WTC11 (cell line): ENCODE measurements around the gene ROBO2. TPM values are rescaled to one million over a fixed set of nuclear protein-coding genes. Genes with fewer than 3 reads are reported as not detected.

Source experiments
- ATAC-seq: fragments of 200-7000 bp; cut with Tn5 transposase; 2 replicates; pipeline ENCODE4 v1.10.0; 2021; ENCODE audit warnings: mild to moderate bottlenecking, moderate library complexity
- CTCF ChIA-PET: fragments of 300-600 bp; sonication (Branson Sonifier 250); formaldehyde crosslinking; loops from one replicate; lab custom pipeline; 2021; ENCODE audit warnings: antibody characterized with exemption; lab: Charles Lee
- POLR2A ChIA-PET: fragments of 350-600 bp; sonication (Branson Sonifier 250); formaldehyde crosslinking; loops from one replicate; lab custom pipeline; 2021; ENCODE audit warnings: antibody characterized with exemption; lab: Charles Lee
- DNase-seq: peaks from one replicate; pipeline ENCODE4 v3.0.0; 2021; ENCODE audit warnings: low spot score
- H3K27ac Mint-ChIP-seq: 2 replicates; pipeline ENCODE4 v1.8.0; 2021; ENCODE audit warnings: mixed read lengths
- H3K27me3 Mint-ChIP-seq: 2 replicates; pipeline ENCODE4 v1.8.0; 2021; ENCODE audit warnings: low read depth, mild to moderate bottlenecking, moderate library complexity, mixed read lengths
- H3K36me3 Mint-ChIP-seq: 2 replicates; pipeline ENCODE4 v1.8.0; 2021; ENCODE audit warnings: mixed read lengths
- H3K4me1 Mint-ChIP-seq: 2 replicates; pipeline ENCODE4 v1.8.0; 2022; ENCODE audit warnings: mixed read lengths
- H3K4me3 Mint-ChIP-seq: 2 replicates; pipeline ENCODE4 v1.8.0; 2021; ENCODE audit warnings: mild to moderate bottlenecking, moderate library complexity, mixed read lengths
- H3K9me3 Mint-ChIP-seq: 2 replicates; pipeline ENCODE4 v1.8.0; 2021; ENCODE audit warnings: mixed read lengths
- ATF1 ChIP-seq: sonication (generic); formaldehyde crosslinking; IDR thresholded peaks from 2 replicates; pipeline ENCODE4 v1.8.1; 2023; ENCODE audit warnings: mild to moderate bottlenecking, moderate library complexity, missing genetic modification reagents
- CDX4 ChIP-seq: fragments of 250-450 bp; sonication (Bioruptor Pico); IDR thresholded peaks from 2 replicates; pipeline ENCODE4 v1.9.0; 2021; ENCODE audit warnings: moderate library complexity, mild to moderate bottlenecking, inconsistent platforms, borderline replicate concordance
- CREB1 ChIP-seq: sonication (generic); formaldehyde crosslinking; IDR thresholded peaks from 2 replicates; pipeline ENCODE4 v1.8.0; 2023; ENCODE audit warnings: mild to moderate bottlenecking, missing genetic modification reagents
- CREM ChIP-seq: sonication (generic); formaldehyde crosslinking; IDR thresholded peaks from 2 replicates; pipeline ENCODE4 v1.8.1; 2022; ENCODE audit warnings: mild to moderate bottlenecking, missing genetic modification reagents, moderate library complexity
- E2F5 ChIP-seq: sonication (generic); formaldehyde crosslinking; IDR thresholded peaks from 2 replicates; pipeline ENCODE4 v1.8.1; 2022; ENCODE audit warnings: mild to moderate bottlenecking, moderate library complexity, missing genetic modification reagents
- ELF4 ChIP-seq: sonication (generic); formaldehyde crosslinking; IDR thresholded peaks from 2 replicates; pipeline ENCODE4 v1.8.1; 2022; ENCODE audit warnings: low read depth, mild to moderate bottlenecking, moderate library complexity, missing genetic modification reagents
- FOXK1 ChIP-seq: sonication (generic); formaldehyde crosslinking; IDR thresholded peaks from 2 replicates; pipeline ENCODE4 v1.8.0; 2022; ENCODE audit warnings: mild to moderate bottlenecking, moderate library complexity, missing genetic modification reagents
- FOXP4 ChIP-seq: sonication (generic); formaldehyde crosslinking; IDR thresholded peaks from 2 replicates; pipeline ENCODE4 v1.8.0; 2022; ENCODE audit warnings: mild to moderate bottlenecking, missing genetic modification reagents
- GRHL2 ChIP-seq: fragments of 250-450 bp; sonication (Bioruptor Pico); IDR thresholded peaks from 2 replicates; pipeline ENCODE4 v1.8.0; 2022; ENCODE audit warnings: mild to moderate bottlenecking, moderate library complexity; ENCODE audit not compliant: insufficient replicate concordance, severe bottlenecking
- JAZF1 ChIP-seq: fragments of 250-450 bp; sonication (Bioruptor Pico); IDR thresholded peaks from 2 replicates; pipeline ENCODE4 v1.9.0; 2021; ENCODE audit warnings: moderate library complexity, mild to moderate bottlenecking, inconsistent platforms
- KAT7 ChIP-seq: sonication (generic); formaldehyde crosslinking; IDR thresholded peaks from 2 replicates; pipeline ENCODE4 v1.8.1; 2023; ENCODE audit warnings: missing genetic modification reagents, mild to moderate bottlenecking, borderline replicate concordance
- NFATC4 ChIP-seq: fragments of 250-450 bp; sonication (Bioruptor Pico); IDR thresholded peaks from 2 replicates; pipeline ENCODE4 v1.9.0; 2021; ENCODE audit warnings: mild to moderate bottlenecking
- NFE2L1 ChIP-seq: sonication (generic); formaldehyde crosslinking; IDR thresholded peaks from 2 replicates; pipeline ENCODE4 v1.8.1; 2023; ENCODE audit warnings: missing genetic modification reagents
- NR1H2 ChIP-seq: sonication (generic); formaldehyde crosslinking; IDR thresholded peaks from 2 replicates; pipeline ENCODE4 v1.9.0; 2021; ENCODE audit warnings: mild to moderate bottlenecking, moderate library complexity, missing genetic modification reagents
- SMAD3 ChIP-seq: sonication (generic); formaldehyde crosslinking; IDR thresholded peaks from 2 replicates; pipeline ENCODE4 v1.8.0; 2022; ENCODE audit warnings: missing genetic modification reagents, mild to moderate bottlenecking, borderline replicate concordance
- SMAD4 ChIP-seq: sonication (generic); formaldehyde crosslinking; IDR thresholded peaks from 2 replicates; pipeline ENCODE4 v1.8.0; 2022; ENCODE audit warnings: mild to moderate bottlenecking, missing genetic modification reagents
- SOX15 ChIP-seq: fragments of 250-450 bp; sonication (Bioruptor Pico); IDR thresholded peaks from 2 replicates; pipeline ENCODE4 v1.9.0; 2021; ENCODE audit warnings: mild to moderate bottlenecking
- SP1 ChIP-seq: sonication (generic); formaldehyde crosslinking; conservative IDR thresholded peaks from 2 replicates; pipeline ENCODE4 v1.8.1; 2022; ENCODE audit warnings: missing genetic modification reagents
- STAT6 ChIP-seq: sonication (generic); formaldehyde crosslinking; conservative IDR thresholded peaks from 2 replicates; pipeline ENCODE4 v1.8.1; 2023; ENCODE audit warnings: mild to moderate bottlenecking, low read depth, missing genetic modification reagents, moderate library complexity
- TEAD1 ChIP-seq: sonication (generic); formaldehyde crosslinking; IDR thresholded peaks from 2 replicates; pipeline ENCODE4 v1.8.0; 2022; ENCODE audit warnings: mild to moderate bottlenecking, missing genetic modification reagents
- TEAD4 ChIP-seq: sonication (generic); formaldehyde crosslinking; IDR thresholded peaks from 2 replicates; pipeline ENCODE4 v1.8.0; 2022; ENCODE audit warnings: mild to moderate bottlenecking, missing genetic modification reagents
- USF2 ChIP-seq: sonication (generic); formaldehyde crosslinking; IDR thresholded peaks from 2 replicates; pipeline ENCODE4 v1.8.1; 2023; ENCODE audit warnings: mild to moderate bottlenecking, missing genetic modification reagents, moderate library complexity
- ZMAT4 ChIP-seq: fragments of 250-450 bp; sonication (Bioruptor Pico); IDR thresholded peaks from 2 replicates; pipeline ENCODE4 v1.9.0; 2021; ENCODE audit warnings: mild to moderate bottlenecking
- ZNF138 ChIP-seq: sonication (generic); formaldehyde crosslinking; conservative IDR thresholded peaks from 2 replicates; pipeline ENCODE4 v1.8.1; 2022; ENCODE audit warnings: mild to moderate bottlenecking, moderate library complexity, missing genetic modification reagents
- ZNF219 ChIP-seq: sonication (generic); formaldehyde crosslinking; IDR thresholded peaks from 2 replicates; pipeline ENCODE4 v1.8.0; 2023; ENCODE audit warnings: missing genetic modification reagents, mild to moderate bottlenecking, borderline replicate concordance
- ZNF232 ChIP-seq: sonication (generic); formaldehyde crosslinking; IDR thresholded peaks from 2 replicates; pipeline ENCODE4 v1.8.0; 2022; ENCODE audit warnings: mild to moderate bottlenecking, missing genetic modification reagents
- ZNF317 ChIP-seq: sonication (generic); formaldehyde crosslinking; IDR thresholded peaks from 2 replicates; pipeline ENCODE4 v1.8.1; 2023; ENCODE audit warnings: low read depth, mild to moderate bottlenecking, moderate library complexity, missing genetic modification reagents, borderline replicate concordance
- ZNF671 ChIP-seq: fragments of 250-450 bp; sonication (Bioruptor Pico); IDR thresholded peaks from 2 replicates; pipeline ENCODE4 v1.8.0; 2021; ENCODE audit warnings: mild to moderate bottlenecking
- total RNA-seq: library from RNA; stranded (reverse); gene quantifications from 3 replicates; pipeline ENCODE4 v1.2.3, GENCODE V29; 2021

ROBO2 gene
- total RNA-seq, 1 experiment from 2014 or later: 11.7 TPM

GRCh38 chr3:77149382-77149781 is 109.5 kb downstream of the ROBO2 start:
- peak overlapping the region; percentile 16; the same call in 1 of the 2 replicates for H3K27ac Mint-ChIP-seq
- no peaks in the 10 kb centered on the region for H3K9me3 Mint-ChIP-seq
- H3K4me3 Mint-ChIP-seq: no peak overlapping the region
- ATAC-seq: no peak
- CTCF ChIA-PET: interaction anchor here (0.6 to 1.0 kb wide), 3 partner anchors 10 to 185 kb away, joined by 3 to 6 read pairs (median 5); no protein-coding TSS in a partner anchor
- DNase-seq: no peak
- TF ChIP-seq ZMAT4 (CRISPR knock-in tag) (no peak), USF2 (no peak), CREM (CRISPR knock-in tag) (no peak), CREB1 (no peak), TEAD4 (CRISPR knock-in tag) (no peak), CDX4 (CRISPR knock-in tag) (no peak), ZNF219 (CRISPR knock-in tag) (no peak), ZNF317 (CRISPR knock-in tag) (no peak), STAT6 (CRISPR knock-in tag) (no peak), FOXP4 (CRISPR knock-in tag) (no peak), FOXK1 (CRISPR knock-in tag) (no peak), ZNF671 (CRISPR knock-in tag) (no peak), SMAD4 (no peak), SP1 (CRISPR knock-in tag) (no peak), JAZF1 (CRISPR knock-in tag) (no peak), NFATC4 (CRISPR knock-in tag) (no peak), NR1H2 (CRISPR knock-in tag) (no peak), KAT7 (CRISPR knock-in tag) (no peak), TEAD1 (no peak)
- peaks cover 48% of the 10 kb centered on the region for H3K4me1 Mint-ChIP-seq
- H3K27me3 Mint-ChIP-seq: no peaks in the 10 kb centered on the region
- POLR2A ChIA-PET: no interaction called here
- no peaks in the 10 kb centered on the region for H3K36me3 Mint-ChIP-seq

- Mint-ChIP-seq H3K36me3 (no peaks in the 10 kb centered on the region), H3K9me3 (no peaks in the 10 kb centered on the region), H3K27me3 (no peaks in the 10 kb centered on the region), H3K4me1 (peaks cover 48% of the 10 kb centered on the region), H3K4me3 (no peak overlapping the region), H3K27ac (no peak overlapping the region)
- TF ChIP-seq ELF4 (CRISPR knock-in tag) (no peak), JAZF1 (CRISPR knock-in tag) (no peak), ZNF138 (CRISPR knock-in tag) (no peak), SMAD3 (CRISPR knock-in tag) (no peak), ZNF232 (no peak), CREM (CRISPR knock-in tag) (no peak), NFE2L1 (CRISPR knock-in tag) (no peak), CREB1 (no peak), ATF1 (no peak), GRHL2 (CRISPR knock-in tag) (no peak), SOX15 (CRISPR knock-in tag) (no peak), E2F5 (CRISPR knock-in tag) (no peak)
- DNase-seq: no peak
- no peak for ATAC-seq
- ChIA-PET CTCF (no interaction called here), POLR2A (no interaction called here)
Measured at GRCh38 chr3:77150028-77150427, 110.1 kb downstream of the ROBO2 start.
